Liver (tissue), 3 donors: ENCODE data around the gene CCSER2.

Source experiments
- FOXA2 ChIP-seq: IDR thresholded peaks from 2 replicates; pipeline ENCODE4 v1.6.1; 2016; ENCODE audit warnings: antibody characterized with exemption
- GABPA ChIP-seq, 2 donors: IDR thresholded peaks in 1 of 2; conservative IDR thresholded peaks in 1 of 2; 2 replicates each; pipeline ENCODE4 v1.6.1; 2016; ENCODE audit warnings: antibody characterized with exemption in 2 of 2, mild to moderate bottlenecking in 1 of 2, moderate library complexity in 1 of 2
- HNF4G ChIP-seq: IDR thresholded peaks from 2 replicates; pipeline ENCODE4 v1.6.1; 2016; ENCODE audit warnings: antibody characterized with exemption
- JUND ChIP-seq, 2 donors: IDR thresholded peaks; 2 replicates each; pipeline ENCODE4 v1.6.1; 2016; ENCODE audit warnings: antibody characterized with exemption in 2 of 2
- RAD21 ChIP-seq, 2 donors: IDR thresholded peaks; 2 replicates each; pipeline ENCODE4 v1.6.1; 2016; ENCODE audit warnings: antibody characterized with exemption in 2 of 2, mild to moderate bottlenecking in 2 of 2
- SP1 ChIP-seq: IDR thresholded peaks from 2 replicates; pipeline ENCODE4 v1.6.1; 2018; ENCODE audit warnings: antibody characterized with exemption, mild to moderate bottlenecking
- TAF1 ChIP-seq: conservative IDR thresholded peaks from 2 replicates; pipeline ENCODE4 v1.6.1; 2016; ENCODE audit warnings: antibody characterized with exemption, mild to moderate bottlenecking
- YY1 ChIP-seq: IDR thresholded peaks from 2 replicates; pipeline ENCODE4 v1.6.1; 2016; ENCODE audit warnings: antibody characterized with exemption, mild to moderate bottlenecking
- TF ChIP-seq, protein P1 (sequence below): fragments of 150-350 bp; IDR thresholded peaks from 2 replicates; pipeline ENCODE4 v1.5.1; 2017; ENCODE audit warnings: improper control_type of control experiment, low read depth, low read length; ENCODE audit not compliant: missing input control
- TF ChIP-seq, protein P2 (sequence below): IDR thresholded peaks from 2 replicates; pipeline ENCODE4 v1.6.1; 2016; ENCODE audit warnings: antibody characterized with exemption, mild to moderate bottlenecking
- TF ChIP-seq, protein P3 (sequence below): IDR thresholded peaks from 2 replicates; pipeline ENCODE4 v1.6.1; 2016; ENCODE audit warnings: antibody characterized with exemption
- TF ChIP-seq, protein P4 (sequence below): IDR thresholded peaks from 2 replicates; pipeline ENCODE4 v1.6.1; 2016; ENCODE audit warnings: antibody characterized with exemption
- donor health status: healthy.
- donor health status: healthy.

DNA sequence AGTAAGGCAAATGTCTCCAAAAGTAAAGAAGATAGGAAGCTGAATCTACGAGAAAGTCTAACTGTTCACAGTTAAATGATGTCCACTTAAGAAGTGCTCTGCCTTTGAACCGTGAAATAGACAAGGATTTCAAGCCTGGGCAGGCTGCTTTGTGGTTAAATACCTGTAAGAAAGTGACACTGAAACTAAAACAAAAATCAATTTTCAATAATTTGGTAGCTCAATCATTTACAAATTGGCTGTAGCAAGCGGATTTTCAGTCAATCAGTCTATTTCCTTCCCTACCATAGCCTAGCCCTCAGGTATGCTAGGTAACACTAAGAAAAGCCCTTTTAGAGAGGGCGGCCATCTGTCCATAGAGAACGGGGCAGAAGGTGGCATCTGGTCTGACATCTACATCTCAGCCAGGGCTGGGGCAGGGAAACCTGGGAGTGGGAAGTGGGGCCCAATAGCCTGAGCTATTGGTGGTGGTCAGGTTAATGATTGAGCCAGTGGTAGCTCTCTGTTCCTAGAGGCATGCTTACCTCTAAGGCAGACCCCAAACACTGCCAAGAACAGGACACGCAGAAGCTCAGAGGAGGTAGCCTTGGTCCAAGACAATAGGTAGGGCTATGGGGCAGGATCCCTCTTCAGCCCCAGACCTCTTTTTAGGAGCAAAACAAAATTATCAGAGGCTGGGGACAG is 223.2 kb downstream of the CCSER2 start:
- TF ChIP-seq RAD21 (IDR thresholded peaks at IDR 0.05) (no peak), JUND (IDR thresholded peaks at IDR 0.05) (no peak), TAF1 (no peak), FOXA2 (no peak), YY1 (no peak), GABPA (IDR thresholded peaks at IDR 0.05 in 1 of 2, conservative IDR thresholded peaks at IDR 0.05 in 1 of 2) (no peak), SP1 (no peak), HNF4G (no peak)
- TF ChIP-seq, protein P1, sequence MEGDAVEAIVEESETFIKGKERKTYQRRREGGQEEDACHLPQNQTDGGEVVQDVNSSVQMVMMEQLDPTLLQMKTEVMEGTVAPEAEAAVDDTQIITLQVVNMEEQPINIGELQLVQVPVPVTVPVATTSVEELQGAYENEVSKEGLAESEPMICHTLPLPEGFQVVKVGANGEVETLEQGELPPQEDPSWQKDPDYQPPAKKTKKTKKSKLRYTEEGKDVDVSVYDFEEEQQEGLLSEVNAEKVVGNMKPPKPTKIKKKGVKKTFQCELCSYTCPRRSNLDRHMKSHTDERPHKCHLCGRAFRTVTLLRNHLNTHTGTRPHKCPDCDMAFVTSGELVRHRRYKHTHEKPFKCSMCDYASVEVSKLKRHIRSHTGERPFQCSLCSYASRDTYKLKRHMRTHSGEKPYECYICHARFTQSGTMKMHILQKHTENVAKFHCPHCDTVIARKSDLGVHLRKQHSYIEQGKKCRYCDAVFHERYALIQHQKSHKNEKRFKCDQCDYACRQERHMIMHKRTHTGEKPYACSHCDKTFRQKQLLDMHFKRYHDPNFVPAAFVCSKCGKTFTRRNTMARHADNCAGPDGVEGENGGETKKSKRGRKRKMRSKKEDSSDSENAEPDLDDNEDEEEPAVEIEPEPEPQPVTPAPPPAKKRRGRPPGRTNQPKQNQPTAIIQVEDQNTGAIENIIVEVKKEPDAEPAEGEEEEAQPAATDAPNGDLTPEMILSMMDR = no peak
- TF ChIP-seq, protein P2, sequence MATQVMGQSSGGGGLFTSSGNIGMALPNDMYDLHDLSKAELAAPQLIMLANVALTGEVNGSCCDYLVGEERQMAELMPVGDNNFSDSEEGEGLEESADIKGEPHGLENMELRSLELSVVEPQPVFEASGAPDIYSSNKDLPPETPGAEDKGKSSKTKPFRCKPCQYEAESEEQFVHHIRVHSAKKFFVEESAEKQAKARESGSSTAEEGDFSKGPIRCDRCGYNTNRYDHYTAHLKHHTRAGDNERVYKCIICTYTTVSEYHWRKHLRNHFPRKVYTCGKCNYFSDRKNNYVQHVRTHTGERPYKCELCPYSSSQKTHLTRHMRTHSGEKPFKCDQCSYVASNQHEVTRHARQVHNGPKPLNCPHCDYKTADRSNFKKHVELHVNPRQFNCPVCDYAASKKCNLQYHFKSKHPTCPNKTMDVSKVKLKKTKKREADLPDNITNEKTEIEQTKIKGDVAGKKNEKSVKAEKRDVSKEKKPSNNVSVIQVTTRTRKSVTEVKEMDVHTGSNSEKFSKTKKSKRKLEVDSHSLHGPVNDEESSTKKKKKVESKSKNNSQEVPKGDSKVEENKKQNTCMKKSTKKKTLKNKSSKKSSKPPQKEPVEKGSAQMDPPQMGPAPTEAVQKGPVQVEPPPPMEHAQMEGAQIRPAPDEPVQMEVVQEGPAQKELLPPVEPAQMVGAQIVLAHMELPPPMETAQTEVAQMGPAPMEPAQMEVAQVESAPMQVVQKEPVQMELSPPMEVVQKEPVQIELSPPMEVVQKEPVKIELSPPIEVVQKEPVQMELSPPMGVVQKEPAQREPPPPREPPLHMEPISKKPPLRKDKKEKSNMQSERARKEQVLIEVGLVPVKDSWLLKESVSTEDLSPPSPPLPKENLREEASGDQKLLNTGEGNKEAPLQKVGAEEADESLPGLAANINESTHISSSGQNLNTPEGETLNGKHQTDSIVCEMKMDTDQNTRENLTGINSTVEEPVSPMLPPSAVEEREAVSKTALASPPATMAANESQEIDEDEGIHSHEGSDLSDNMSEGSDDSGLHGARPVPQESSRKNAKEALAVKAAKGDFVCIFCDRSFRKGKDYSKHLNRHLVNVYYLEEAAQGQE = no peak
- TF ChIP-seq, protein P3, sequence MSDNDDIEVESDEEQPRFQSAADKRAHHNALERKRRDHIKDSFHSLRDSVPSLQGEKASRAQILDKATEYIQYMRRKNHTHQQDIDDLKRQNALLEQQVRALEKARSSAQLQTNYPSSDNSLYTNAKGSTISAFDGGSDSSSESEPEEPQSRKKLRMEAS = no peak
- TF ChIP-seq, protein P4, sequence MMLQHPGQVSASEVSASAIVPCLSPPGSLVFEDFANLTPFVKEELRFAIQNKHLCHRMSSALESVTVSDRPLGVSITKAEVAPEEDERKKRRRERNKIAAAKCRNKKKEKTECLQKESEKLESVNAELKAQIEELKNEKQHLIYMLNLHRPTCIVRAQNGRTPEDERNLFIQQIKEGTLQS = no peak
